HG02852 (cell line): ENCODE results near the gene MCTP2.

Experiments used
- ATAC-seq: cut with Tn5 transposase; IDR thresholded peaks from one replicate; pipeline ENCODE4 v1.9.1; 2021; ENCODE audit warnings: mild to moderate bottlenecking, moderate library complexity; ENCODE audit not compliant: unreplicated experiment

MCTP2 gene

DNA sequence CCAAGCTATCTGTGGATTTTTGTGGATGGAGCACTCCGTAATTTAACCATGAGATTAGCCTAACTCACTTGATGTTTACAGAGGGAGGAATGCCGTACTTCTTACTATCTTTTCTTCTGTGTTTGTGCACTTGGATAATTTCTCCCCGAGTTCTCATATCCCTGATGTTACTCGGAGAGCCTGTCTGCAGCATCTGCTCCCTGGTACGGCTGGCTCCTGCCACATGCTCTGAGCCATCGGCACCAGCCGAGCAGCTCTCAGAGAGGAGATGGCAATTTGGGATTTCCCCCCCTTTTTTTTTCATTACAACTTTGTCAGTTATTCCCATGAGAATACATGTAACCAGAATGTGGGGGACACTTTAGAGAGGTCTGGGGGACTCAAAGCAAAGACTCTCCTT, 155.0 kb downstream of the MCTP2 start:
- no peak for ATAC-seq

DNA sequence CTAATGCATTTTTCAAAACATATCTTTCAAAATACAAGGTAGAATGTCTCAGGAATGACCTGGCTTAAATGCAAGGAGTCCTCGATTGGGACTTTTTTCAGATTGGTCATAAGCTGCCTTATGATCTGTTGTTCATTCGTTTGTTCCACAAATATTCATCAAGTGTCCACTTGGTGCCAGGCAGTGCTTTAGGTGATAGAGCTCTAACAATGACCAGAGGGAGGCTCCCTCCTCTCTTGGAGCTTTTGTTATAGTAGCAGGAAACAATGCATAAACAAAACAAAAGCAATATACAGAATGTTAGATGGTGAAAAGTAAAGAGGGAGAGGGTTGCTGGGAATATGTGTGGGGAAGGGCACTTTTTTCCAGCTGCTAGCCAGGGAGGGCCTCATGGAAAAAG, 156.1 kb downstream of the MCTP2 start:
- ATAC-seq = no peak

DNA sequence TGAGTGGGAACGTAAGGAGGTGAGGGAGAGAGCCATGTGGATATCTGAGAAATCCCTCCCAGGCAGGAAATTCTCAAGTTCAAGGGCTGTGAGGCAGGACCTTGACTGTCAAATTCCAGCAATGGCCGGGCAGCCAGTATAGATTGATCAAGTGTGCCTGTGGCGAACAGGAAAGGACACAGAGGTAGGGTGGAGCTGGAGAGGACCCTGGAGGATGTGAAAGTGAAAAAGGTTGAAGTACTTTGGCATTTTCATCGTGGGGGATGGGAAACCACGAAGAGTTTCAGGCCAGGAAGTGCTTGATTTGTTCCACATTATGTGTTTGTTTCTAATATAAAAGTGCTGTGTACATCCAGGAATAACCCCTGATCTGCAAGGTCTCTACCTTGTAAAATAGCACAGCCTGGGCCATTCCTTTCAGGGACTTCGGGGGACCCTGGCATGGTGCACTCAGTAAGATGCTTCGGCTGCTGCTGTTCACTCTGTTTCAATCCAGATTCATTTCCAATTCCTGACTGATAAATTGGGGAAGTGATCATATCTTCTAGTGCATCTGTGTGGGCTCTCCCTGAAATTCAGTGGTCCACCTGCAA, 156.6 kb downstream of the MCTP2 start:
- peak; percentile 59 for ATAC-seq

DNA sequence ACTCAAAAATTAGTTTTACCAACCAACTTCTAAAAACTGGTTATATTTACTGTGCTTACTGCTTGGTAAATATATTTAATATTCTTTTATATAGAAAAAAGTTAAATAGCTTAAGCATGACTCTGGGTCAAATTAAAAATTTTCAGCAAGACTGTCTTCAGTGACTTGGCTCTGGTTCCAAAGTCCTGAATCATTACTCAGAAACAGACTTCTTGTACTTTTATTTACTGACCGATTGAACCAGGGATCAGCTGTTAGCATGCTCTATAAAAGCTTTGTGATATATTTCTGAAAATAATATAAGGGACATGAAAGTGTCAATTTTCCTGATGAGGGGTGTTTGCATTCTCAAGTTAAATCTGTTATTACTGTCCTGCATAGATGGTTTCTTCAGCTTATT, 164.3 kb downstream of the MCTP2 start:
- no peak for ATAC-seq

DNA sequence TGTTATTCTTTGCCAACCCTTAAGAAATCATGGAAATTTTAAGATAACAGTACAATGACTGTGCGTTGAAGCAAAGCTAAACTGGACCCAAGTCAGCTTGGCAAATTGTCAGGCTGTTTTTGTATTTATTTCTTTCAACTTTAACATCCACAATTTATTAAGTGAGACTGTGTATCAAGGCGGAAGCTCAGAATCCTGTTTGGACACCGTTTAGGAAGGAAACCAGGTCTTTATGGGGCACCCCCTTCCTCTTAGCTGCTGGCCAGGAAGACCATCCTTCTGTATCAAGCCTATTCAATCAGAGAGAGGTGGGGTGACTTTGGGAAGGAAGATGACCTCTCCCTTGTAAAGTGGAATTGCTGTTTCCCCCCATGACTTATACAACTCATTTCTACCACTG, 166.0 kb downstream of the MCTP2 start:
- ATAC-seq = no peak

DNA sequence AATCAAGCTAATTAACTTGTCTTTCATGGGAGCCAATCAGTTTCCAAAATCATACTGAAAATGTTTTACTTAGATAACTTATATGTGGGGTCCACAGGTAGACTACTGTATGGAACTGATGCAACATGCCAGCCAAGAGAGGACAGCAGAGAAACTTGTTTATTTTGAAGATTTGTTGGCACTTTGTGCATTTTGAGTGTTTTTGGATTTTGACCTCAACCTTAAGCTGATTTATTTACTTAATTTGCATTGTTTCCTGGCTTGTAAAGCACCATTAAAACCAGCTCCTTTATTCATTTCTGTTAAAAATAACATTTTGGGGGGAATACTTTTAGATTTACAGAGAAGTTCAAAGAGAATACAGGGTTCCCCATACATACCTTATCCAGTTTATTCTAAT, 166.6 kb downstream of the MCTP2 start:
- ATAC-seq = no peak

DNA sequence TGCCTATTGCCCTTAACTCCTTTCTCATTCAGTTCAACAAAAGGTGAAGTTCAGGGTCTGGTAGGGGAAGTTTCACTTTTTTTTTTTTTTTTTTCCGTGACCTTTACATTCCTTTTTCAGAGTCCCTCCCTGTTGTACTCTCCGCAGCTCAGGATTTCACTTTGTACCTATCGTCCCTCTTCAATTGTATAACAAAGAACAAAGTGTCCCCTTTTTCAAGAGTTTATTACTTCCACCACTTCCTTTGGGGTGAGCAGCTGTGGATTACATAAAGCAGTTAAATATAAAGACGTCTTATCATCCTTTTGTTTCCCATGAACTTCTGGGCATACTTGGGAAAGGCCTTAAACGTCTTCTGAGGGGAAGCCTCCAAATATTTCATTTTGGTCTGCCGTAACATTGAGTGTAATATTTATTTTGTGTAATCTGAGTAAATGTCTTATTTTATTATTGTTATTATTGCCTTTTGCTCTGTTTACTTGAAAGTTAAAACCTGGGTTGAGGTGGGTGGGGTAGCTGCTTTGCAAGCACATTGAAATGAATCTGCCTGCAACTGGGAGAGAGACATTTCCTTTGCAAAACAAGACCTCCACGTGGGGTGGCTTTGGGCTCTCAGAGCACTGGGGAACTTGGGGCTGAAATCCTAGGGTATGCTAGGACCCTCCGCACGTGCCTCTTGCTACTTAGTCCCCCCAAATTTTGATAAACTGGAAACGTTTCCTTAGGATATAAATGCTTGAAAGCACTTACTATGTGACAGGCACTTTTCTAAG, 169.4 kb downstream of the MCTP2 start:
- no peak for ATAC-seq

DNA sequence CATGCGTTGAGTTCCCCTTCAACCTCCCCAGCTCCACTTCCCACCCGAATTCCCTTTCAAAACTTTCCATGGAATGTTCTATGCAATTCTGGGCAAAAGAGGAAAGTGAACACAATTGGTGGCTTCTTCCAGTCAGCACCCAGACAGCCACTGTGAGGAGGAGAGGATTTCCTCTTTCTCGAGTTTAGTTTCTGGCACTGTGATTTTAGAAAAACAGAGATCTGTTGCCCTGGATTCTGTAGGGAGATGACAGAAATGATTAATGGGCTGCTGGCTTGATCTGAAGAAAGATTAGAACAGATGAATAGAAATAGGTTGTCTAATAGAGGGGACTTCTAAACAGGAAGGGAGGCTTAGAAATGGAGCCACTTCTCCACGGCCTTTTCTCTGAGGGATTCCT, 172.0 kb downstream of the MCTP2 start:
- no peak for ATAC-seq

DNA sequence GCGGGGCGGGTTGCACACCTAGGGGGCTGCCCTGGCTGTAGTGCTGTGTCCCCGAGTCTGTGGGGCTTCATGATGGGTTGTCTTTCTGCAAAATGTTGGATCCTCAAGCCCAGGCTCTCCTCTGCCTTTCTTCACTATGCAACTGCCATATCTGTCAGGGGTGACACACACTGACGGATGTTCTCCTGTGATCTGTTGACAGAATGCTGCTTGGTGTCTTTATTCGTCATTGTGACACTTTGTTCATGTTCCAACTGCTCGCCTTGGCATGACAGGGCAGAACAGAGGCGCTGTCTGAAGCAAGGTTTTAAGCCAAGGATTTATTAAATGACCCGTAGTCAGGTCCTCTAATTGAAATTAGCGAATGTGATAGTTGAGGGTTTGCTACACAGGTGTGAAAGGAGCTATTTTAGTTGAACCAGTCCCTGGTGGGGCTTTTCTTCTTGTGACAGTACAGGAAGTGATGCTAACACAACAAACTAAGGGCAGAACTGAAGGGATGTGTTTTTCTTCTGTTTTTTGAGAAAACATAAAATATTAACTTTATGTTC, 173.4 kb downstream of the MCTP2 start:
- ATAC-seq = no peak

DNA sequence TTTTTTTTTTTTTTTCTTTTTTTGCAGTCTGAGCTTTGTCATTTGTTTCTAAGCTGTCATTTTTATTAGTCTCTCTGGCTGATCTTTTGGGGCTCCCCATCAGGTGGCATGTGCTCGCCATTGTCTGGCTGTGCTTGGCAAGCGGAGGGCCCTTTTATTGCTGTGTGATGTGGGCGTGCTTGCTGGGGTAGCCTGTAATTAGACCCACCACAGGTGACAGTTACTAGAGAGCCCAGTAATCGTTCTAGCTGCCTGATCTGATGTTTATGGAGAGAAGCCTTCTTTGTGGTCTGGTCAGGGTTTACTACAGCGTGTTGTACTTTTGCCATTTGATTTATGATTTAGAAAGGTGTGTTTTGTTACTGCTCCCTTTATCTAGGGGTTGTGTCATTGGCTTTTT, 179.9 kb downstream of the MCTP2 start:
- no peak for ATAC-seq

DNA sequence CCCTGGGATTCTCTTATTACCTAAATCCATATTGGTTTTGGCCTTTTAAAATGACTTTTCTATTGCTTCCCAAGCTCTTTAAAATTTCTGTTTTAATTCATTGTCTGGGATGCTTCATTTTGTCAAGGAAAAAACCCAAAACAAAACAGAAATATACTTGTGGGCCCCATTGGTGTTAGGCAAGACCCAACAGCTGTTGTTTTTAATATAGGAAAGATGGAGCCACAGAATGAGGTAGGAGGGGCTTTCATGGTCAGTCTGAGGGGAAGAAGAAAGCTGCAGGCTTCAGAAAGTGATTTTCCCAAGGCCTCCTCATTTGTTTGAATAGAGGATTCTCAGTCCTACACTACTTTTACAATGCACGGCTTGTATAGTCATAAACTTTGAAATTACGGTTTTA, 180.5 kb downstream of the MCTP2 start:
- no peak for ATAC-seq

DNA sequence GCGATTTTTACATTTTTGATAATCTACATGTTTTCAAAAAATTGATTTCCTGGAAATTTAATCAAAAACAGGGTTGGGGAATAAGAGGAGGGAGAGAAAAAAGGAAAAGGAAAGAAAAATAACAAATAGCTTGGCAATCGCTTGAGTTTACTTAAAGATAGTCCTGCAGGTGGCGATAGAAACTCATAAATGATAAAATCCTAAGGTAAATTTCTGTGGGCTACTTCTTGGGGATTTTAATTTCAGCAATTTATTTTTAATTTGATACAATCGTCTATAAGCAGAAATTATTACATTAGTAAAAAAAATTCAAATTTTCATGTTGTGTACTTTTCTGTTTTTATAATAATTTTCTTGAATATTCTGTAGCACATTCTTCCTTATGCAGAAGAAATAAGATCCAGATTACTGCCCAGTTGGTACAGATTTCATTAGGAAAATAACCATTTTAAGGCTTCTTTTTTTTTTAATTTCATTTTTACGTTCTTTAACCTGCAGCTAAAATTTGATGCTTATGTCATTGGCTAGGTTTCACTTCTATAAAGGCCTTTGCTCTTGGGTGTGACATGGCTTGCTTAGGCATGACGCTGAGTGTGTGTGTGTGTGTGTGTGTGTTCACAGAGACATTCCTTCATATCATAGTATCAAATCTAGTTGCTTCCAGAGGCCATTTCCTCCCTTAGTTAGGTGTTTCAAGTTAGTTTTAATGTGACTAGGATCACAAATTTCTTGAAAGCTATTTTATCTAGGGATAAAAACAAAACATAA, 181.8 kb downstream of the MCTP2 start:
- no peak for ATAC-seq

DNA sequence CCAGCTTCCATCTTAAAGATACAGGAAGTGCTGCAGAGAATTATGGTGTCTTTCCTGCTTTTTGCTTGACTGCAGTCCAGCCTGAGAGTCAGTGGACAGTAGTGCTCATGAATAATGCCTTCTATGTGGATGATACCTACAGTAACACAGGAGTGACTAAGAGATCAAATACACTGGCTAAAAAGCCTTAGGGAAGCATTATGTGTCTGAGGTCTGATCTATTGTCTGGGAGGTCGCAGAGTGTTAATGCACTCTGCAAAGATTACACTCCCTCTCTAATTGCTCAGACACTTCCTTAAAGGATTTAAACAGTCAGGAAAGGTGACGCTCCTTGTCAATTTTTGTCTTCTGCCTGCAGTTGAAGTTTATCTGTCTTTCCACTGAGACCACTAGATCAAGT, 183.6 kb downstream of the MCTP2 start:
- ATAC-seq = no peak

DNA sequence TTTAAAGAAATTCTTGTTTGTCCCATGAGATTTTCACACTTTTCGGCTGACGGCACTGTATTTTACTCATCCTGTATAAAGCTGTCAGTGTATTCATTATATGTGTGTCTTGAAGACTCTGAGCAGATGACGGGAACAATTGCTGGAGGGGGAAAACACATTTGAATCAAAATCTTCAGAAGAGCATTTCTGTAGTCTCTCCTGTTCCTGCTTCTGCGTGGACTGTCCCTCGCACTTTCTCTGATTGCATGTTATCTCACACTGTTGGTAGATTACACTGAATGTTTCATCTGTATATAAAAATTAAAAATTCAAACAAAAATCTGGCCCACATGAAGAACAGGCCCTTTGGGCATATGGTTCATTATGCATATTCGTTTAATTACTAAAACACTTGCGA, 184.9 kb downstream of the MCTP2 start:
- ATAC-seq = no peak

DNA sequence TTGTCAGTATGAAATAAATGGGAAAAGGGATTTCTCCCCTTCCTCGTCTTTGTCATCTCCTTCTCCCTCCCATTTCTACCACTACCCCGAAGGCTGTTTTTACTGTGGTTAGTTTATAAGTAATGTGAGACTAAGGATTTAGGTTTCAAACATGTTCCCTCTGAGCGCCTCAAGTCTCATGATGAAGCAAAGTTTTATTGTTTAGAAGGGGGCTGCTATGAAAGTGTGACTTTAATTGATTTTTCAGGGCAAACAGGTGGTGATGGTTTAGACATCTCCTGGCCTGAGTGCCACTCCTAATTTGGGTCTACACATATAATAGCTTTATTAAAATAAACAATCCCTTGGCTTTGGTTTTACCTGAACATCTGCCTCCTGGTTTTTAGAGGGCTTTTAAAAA, 185.5 kb downstream of the MCTP2 start:
- no peak for ATAC-seq

DNA sequence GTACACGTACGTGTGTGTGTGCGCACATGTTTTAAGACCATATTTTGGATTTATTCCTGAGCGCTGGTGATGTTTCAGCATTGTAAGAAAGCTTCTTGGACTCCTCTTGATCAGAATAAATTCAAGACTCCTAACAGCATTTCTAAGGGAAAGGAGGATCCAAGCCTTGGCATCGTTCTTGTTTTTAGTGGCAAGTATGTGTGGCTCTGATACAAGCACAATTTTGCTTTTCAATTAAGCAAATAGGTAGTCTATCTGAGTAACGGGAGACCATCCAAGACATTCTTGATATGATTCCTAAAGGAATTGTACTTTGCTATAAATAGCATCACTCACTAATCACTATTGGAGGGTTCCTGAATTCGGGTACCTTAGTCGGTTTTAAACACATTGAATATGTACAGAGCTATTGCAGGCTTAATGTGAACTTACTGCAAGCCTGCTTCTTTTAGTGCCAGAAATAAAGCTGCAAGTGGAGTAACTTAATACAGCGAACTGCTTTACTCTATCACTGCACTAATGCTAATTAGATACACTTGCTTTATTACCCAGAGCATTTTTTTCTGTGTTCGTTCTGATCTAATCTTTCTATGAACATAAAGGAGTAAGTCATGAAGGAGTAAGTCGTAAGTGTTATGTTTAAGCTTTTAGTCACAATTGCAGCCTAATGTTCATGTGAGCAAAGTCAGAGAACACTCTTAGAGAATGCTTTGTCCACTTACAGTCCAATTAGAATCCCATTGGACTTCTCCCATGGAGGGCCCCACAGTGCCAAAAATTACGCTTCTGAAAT, 186.3 kb downstream of the MCTP2 start:
- ATAC-seq = no peak

DNA sequence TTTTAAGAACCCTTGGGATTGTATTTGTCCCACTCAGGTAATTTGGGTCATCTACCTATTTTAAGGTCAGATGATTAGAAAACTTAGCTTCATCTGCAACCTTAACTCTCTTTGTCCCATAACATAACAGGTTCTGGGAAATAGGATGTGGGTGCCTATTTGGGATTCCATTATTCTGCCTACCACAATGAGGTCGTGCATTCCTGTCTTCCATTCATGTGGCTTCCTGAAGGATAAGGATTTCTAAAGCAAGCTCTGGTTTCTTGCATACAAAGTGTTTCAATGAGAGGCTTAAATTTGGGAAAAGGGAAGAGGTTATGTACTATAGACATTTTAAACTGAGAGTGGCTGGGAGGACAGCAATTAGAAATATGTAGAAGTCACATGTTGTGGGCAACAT, 190.3 kb downstream of the MCTP2 start:
- ATAC-seq = no peak

DNA sequence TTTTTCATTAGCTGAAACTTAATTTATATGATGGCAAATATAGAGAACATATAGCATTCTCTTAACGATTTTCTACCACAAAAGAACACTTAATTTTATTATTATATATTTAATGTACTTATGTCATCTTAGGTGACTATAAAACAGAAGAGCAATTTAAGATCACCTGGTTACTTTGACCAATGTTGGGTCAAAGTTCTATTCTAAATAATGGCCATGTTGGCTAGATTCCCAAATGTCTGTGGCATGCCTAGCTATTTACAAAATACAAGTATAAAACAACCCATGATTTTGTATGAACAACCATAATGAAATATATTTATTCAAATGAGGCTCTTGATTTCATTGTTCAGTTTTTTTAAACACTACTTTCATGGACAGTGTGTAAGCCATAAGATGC, 200.9 kb downstream of the MCTP2 start:
- no peak for ATAC-seq

DNA sequence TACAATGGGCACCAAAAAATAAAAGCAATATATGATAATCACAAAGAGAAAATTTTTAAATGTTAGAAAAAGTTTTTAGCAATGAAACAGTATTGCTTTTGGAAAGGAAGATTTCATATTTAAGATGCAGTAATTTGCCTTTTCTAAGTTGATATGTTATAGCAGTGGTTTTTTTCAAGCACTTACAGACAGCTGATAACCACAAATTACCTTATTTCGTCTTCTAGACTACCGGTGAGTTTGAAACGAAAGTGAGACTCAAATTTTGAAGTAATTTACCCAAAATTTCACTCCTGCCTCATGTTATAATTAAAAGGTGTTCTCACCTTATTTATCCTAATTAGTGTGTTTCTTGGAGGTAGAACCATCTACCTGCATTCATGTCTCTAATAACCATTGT, 207.8 kb downstream of the MCTP2 start:
- no peak for ATAC-seq

DNA sequence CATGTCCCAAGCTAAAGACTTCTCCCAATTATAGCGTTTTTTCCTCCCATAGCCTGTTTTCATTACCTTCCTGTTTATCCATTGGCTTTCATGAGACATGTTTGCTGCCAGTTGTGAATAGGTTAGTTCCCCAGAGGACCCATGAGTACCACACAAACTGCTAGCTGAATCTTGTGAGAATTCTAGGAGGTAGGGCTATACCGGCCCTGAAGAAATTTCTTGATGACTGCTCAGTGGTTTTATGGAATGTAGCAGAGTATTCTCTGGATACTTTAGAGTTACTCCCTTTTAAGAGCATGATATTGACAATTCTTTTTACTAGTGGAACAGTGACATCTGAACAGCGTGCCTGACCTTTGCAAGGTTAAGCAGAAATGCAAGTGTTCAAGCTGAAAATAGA, 210.4 kb downstream of the MCTP2 start:
- ATAC-seq = no peak

DNA sequence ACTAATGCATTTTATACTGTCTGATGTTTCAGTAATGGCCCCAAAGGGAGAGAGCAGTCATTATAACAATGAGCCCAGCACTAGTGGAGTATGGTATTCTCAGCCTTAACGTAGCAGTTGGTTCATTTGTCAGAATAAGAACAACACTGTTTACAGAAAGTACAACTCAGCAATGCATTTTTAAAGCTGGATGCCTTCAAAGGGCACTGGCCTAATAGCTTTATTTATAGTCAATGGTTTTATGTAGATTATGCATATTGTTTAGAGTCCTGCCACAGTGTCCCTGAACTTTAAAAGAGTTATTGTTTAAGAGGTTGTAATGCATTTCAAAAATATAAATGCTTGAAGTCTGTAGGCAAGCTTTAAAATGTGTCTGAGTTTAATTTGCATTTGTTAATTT, 211.1 kb downstream of the MCTP2 start:
- ATAC-seq = no peak
